Stimulated activated CD4-positive, alpha-beta T cell treated with anti-CD3 and anti-CD28 coated beads, TNF-alpha, amount 100 ng/mL, for 48 hours (primary cell): ENCODE measurements around the gene UNC13D.

ENCODE experiments used
- DNase-seq, 3 donors: peaks; one replicate each; pipeline ENCODE4 v3.0.0-alpha.2; 2020; ENCODE audit warnings: low read depth in 3 of 3

The UNC13D gene

DNA sequence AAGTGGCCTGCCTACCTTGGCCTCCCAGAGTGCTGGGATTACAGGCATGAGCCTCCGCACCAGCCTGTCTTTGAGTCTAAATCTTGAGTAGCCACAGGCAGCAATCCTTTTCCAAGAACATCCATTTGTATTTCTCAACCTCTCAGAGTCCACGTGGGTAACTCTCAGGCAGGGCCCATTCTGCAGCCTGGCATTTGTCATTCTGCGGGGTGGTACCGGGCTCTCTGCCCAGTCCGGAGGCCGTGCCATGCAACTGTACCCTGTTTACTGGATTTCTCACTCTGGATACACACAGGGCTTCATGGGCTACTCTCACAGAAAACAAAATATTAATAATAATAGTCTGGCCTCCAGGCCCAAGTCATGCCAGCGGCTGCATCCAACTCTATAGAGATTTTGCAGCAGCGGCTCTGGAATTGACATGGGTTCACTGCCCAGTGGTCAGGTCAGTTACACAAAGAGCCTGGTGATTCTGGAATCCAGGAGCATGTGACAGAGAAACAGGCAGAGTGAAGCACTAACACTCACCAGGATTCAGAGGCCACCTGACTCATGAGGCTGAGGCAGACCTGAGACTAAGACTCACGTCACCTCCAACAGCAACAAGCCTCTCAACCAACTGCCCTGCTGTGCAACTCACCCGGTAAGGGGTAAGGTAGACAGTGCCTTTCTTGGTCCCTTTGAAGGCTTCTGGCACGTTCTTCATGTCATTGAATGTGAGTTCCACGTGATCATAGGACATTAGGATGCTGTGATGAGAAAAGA, 6.9 kb upstream of the UNC13D start:
- no peak for DNase-seq

GRCh38 chr17:75849724-75850123, 5.5 kb upstream of the UNC13D start:
- no peak for DNase-seq

DNA sequence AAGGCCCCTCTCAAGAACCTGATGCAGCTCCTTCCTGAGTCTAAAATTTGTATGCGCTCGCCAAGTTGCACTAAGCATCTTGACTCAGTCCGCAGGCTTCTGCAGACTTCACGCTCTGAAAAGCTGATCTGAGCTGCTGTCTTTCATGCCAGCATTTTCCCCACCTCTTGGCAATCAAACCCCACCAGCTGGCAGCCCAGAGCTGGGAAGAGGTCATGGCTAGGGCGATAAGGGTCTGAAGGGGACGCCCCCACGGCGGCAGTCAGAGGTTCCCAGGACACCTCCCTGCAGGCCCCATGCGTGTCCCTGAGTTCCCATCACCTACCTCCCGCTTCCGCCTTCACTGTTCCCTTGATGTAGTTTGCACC, 5.1 kb upstream of the UNC13D start:
- no peak for DNase-seq

DNA sequence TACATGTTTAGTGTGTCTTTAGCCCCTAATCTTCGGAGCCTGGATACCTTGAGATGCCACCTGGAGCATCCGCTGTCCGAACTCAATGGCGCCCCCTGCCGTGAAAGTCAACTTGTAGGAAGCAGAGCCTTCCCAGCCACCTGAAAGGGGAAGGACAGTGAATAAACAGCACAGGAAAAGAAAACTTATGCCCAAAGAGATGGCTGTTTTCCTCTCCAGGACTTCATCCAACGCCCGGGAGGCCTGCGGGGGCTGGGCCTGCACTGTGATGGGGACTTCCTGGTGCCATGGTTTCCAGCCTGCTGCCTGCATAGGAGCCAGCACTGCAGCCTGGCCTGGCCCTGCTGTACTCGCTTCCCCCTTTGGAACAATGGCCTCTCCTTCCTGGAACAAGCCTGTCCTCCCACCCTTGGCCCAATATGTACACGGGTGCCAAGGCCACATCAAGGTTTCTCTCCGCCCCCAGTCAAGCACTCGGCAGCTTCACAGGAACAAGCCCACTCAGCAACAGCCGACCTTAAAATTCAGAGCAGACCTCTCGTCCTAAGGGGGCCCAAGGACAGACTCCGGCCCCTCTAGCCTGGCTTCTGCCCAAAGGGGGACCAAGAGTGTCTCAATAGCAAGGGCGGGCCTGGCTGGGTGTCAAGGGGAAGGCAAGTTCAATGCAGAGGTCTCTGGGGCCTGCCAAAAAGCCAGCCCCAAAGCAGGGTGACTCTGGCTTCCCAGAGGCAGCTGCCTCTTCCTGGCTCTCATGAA, 4.5 kb upstream of the UNC13D start:
- peak; percentile 63 to 84 (median 83) for DNase-seq

DNA sequence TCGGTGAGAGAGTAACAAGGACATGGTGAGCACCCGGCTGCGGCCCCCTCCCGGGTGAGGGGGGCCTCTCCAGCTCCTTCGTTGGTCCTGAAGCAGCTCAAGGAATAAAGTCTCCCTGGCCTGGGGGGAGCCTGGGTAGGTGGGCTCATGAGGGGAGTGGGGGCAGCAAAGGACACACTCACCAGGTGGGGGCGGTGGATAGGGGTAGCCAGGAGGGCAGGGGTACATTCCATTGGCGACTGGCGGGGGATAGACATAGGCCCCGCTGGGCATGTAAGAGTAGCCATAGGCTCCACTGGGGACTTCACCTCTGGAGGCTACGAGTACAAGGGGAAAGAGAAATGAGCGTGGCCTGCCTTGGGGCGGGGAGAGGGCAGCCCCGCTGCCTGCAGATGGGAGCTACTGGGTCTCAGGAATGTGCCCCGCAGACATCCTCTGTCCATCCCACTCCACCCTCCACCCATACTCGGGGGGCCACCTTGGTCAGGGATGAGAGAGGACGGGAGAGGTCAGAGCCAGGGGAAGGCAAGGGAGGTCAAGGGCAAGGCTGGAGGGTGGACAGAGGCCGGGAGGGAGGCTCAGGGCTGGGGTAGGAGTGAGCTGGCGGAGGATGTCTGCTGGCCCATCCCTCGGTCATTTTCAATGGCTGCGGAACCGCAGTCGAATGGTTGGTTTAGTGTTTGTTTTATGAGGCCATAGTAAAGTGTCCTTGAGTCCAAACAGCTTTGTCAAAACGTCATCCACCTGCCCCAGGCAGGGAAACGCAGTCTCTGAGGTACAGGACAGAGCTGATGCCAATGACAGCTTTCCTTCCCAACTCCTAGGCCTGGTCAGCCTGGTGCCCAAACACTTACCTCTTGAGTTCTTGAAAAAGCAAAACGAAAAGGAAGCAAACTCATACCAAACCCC, 3.7 kb upstream of the UNC13D start:
- no peak for DNase-seq

DNA sequence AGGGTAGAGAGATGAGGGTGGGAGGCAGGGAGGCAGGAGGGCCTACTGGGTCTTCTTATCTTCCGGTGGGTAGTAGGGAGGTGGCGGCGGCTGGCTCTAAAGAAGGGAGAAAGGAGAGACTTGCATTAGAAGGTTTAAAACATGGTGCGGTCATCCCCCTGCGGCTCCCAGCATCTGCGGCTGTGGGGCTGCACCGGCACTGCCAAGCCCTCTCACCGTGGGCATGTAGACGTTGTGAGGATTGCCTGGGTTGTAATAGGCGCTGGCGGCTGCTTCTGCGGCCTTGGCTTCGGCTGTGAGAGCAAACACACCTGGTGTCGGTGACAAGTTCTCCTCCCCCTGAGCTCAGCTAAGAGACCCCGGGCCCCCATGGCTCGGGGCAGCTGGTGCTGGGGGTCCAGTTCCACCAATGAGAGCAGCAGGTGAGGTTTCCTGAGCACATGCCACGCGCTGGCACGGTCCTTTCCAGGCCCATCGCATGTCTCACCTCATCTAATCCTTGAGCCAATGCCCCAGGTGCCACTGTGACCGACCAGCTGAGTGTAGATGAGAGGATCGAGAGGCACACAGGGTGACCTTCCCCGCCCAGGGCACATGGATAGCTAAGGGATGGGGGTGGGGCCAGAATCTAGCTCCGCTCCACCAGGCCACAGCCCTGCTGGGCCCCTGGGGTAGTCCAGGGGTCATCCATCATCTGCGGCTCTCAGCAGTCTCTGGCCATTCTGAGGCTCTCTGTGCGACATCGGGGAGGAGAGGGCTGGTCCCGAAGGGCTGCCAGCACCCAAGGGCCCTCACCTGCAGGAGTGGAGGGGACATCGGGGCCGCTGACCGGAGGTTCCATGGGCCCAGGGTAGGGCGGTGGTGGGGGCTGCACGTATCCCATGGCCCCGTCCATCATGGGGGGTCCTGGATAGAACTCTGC, 2.7 kb upstream of the UNC13D start:
- DNase-seq = no peak

DNA sequence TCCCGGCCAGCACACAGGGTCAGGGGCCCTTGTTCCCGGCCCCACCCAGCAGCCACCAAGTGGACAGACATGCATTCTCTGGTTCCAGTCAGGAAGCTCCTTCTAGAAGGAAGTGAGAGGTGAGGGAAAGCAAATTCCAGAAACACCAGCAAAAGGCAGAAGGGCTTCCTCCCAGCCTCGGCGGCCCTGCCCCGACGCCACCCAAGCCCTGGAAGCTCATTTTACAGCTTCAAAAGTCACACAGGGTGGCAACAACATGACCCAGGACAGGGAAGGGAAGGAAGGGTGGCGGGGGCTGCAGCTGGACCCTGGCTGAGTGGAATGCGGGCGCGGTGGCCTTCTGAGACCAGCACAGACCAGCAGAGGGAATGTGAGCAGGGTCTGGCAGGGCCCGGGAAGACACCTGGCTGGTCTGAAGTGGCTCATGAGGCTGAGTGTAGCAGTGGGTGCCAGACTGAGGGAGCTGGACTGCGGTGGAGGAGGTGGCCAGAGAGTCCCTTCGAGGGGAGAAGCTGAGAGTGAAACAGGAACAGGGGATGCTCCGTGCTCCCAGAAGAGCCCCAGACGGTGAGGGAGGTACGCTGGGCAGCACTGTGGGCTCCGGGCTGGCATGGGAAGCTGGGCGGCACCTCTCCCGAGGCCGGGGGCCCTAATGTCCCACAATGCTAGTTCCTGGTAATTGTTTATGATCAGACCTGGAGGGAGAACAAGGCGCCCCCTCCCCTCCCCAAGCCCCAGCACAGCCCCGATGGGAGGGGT, 1.9 kb upstream of the UNC13D start:
- no peak for DNase-seq

DNA sequence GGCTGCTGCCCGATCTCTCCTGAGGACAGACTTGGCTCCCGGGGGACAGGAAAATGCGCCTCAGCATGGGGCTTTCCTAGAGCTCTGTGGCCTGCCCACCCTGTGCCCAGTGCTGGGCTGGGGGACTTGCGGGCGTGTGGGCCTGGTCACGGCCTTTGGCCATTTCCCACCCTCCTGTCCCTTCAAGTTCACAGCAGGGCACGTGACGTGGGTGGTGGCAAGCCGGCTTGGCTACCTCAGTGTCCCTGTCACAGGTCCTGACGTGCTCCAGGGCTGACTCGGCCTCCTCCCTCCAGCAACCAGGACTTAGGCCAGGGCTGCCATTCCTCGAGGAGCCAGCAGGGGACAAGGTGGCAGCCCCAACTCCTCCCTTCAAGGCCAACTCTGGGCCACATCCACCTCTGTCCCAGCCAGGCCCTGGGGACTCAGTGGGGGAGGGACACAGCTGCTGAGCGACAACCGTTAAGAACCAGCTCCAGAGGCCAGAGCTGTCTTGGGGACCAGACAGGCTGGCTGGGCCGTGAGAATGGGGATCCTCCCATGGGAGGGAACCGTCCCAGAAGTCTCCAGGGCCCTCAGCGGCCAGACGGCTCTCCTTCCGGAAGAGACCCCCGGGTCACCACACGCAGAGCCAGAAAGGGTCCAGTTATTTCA, 981 bp upstream of the UNC13D start:
- peak in 2 of 3 donors; percentile 66 to 67 for DNase-seq

DNA sequence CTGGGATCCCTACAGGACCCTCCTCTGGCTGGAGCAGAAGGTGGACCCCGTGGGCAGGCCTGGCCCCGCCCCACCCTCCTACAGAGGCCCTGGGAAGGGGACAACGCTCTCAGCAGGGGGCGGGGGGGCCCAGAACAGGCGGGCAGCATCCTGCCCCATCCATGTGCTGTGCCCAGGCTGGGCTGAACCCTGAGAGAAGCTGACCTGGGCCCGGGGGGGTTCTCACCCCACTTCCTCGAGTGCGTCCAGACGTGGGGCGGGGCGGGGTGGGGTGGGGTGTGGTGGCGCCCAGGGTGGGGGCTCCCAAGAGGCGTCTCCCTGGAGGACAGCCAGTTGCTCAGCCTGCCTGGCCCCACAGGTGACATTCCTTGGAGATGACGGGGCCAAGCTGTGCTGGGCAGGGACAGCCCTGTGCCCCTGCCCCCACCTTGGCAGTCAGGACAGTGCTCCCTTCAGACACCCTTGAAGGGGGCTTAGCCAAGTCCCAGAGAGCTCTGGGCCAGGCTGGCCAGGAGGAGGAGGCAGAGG, 390 bp upstream of the UNC13D start:
- no peak for DNase-seq

DNA sequence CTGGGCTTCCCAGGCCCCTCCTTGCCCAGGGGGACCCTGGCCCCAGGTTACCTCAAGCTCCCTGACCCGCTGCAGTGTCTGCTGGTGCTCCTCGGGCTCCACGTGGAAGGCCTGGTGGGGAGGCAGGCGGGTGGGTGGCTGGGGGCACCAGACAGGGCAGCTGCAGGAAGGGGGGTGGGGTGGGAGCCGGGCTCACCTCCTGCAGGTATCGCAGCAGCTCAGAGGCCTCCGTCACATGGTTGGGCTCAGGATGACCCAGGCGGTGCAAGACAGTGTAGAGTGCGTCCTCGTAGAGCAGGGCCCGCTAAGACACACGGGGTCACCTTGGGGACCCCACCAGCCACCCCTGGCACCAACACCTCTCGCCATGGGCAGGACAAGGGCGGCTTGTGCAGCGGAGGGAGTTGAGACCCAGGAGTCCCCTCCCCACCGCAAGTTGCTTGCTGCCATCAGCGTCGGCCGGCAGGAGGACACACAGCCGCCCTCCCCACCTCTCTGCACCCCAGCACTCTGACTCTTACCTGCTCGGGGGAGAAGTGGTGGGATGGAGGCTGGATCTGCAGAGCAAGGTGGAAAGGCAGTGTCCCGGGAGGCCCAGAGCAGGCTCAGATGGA, 1.1 kb downstream of the UNC13D start:
- DNase-seq = no peak

GRCh38 chr17:75842411-75842810, 1.8 kb downstream of the UNC13D start:
- DNase-seq = no peak

GRCh38 chr17:75840799-75841164, 3.4 kb downstream of the UNC13D start:
- no peak for DNase-seq

DNA sequence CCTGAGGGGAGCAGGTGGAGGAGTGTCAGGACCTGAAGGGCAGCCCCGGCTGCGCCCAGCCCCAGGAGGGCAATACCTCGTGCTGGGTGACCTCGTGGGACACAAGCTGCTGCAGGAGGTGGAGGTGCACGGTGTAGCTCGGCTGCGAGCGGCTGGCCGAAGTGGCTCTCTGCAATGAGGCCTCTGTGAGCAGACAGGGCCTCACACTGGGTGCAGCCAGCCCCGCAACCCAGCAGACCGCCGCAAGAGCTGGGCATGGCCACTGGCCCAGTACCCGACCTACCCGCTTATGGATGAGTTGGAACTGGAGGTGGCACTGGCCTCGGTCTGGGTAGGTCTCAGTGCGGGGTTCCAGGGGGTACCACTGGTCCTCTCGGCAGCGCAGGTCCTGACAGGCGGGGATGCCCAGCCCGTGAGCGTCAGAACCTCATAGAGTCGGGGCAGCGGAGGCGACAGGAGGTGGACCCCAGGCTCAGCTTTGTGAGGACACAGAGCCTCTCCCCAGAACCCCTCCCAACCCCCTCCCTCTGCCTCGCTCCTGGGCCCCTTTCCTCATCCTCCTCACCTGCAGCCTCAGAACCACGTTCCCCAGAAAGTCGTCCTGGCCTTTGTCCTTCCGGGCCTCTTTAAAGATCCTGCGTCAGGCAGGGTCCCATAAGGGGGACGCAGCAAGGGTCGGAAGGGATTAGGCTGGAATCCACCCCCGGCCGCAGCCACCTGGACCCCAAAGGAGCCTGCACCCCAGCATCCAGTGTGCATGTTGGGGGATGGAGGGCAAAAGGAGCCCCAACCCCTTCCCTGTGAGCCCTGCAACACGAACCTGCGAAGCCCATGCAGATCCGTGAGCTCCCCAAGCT, 4.0 kb downstream of the UNC13D start:
- DNase-seq = no peak

DNA sequence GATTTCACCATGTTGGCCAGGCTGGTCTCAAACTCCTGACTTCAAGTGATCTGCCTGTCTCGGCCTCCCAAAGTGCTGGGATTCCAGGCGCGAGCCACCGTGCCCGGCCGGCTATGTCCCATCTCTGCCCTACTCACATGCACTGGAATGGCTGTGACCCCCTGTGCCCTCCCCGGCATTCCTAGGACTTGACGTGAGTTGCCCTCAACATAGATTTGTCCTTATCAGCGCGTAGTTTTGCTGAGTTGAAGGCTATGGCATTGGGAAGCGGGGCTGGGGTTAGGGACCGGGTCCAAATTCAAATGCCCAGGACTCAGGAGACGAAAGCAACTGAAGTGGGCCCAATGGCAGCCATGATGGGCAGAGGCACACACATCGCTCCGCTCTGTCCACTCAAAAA, 5.8 kb downstream of the UNC13D start:
- no peak for DNase-seq

DNA sequence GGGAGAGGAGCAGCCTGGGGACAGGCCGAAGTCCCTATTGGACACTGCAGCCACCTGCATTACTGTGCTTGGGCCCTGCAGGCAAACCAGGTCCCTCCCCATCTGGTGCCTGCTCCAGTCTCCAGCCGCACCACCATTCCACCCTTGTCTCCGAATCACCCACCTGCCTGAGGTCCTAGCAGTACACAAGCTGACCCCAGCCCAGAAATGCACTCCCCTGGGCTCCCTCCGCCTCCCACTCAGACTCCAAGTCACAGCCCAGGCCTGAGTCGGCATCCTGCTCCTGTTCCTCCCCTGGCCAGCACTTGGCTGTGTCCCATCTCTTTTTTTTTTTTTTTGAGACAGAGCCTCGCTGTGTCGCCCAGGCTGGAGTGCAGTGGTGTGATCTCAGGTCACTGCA, 6.3 kb downstream of the UNC13D start:
- DNase-seq = no peak

DNA sequence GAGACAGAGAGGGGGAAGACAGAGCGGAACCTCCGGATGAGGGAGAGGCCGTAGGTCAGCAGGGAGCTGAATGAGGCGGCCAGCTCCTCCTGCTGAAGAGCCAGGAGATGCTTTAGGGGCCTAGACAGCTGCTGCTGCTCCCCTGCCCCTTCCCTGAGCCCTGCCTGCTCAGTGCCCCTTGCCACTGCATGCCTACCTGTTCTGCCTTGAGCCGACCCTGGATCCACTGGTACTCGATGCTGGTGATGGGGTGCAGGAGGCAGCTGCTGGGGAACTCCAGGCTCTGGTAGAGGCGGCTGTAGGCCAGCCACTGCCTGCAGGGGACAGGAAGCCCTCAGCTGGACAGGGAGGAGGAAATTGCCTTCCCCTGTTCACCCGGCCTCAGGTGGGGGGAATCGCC, 7.6 kb downstream of the UNC13D start:
- no peak for DNase-seq

DNA sequence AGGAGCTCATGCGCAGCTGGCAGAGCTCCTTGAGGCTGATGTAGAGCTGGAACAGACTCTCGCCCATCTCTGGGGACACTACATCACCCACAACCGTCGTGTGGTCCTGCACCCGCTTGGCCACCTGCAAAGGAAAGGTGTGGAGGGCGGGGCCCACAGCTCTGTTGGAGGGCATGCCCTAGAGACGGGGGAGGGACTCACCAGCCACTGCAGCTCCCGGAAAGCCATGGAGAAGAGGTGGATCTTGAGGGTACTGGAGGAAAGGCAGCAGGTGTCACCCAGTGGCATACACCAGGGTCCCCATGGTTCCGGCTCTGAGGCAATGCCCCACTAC, 8.6 kb downstream of the UNC13D start:
- DNase-seq = no peak

DNA sequence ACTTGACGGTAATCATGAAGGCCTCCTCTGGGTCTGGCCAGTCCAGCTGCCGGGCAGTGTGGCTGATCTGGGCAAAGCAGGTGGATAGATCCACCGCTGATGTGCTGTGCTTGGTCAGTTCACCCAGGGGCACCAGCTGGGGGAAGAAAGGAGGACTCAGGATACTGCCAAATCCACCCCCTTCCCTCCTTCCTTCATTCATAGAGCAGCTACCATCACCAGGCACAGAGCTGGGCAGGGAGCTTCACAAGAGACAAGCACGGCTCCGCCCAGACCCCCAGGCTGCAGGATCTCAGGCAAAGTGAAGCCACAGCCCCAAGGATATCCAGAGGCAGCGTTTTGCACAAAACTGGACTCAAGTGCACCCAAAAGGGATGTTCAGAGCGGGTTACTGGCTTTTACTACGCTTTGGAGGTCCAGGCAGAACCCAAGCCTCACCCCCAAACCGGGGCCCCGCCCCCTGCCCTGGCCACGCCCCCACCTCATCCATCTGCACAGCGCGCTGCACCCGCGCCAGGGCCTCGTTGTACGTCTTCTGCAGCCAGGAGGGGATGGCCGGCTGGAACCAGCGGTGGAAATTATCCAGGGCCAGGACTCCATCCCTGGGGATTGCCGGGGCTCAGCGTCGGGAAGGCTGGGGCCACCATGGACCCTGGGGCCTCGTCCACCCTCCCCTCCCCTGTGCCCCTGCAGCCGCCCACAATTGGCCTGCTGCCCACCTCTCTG, 9.1 kb downstream of the UNC13D start:
- DNase-seq = no peak
